ENCODE data around the gene FGG. TPM values are rescaled to one million over a fixed set of nuclear protein-coding genes. Genes with fewer than 3 reads are reported as not detected.
"Not testable (repeated sequence)": the region's sequence is repeated elsewhere in the genome, so short reads cannot be mapped to it uniquely, and the experiment has no call there.

Gene FGG
- total RNA-seq, 1 donor from 2014 or later: not detected

GRCh38 chr4:154611833-154612232, 623 bp downstream of the FGG start:
- intact Hi-C loops (cut with micrococcal nuclease): no loop called here

GRCh38 chr4:154610582-154610981, 1.9 kb downstream of the FGG start:
- intact Hi-C loops (cut with micrococcal nuclease): no loop called here

GRCh38 chr4:154609532-154609931, 2.9 kb downstream of the FGG start:
- intact Hi-C loops (cut with micrococcal nuclease): no loop called here

- intact Hi-C loops (cut with micrococcal nuclease): no loop called here
These were observed 3.8 kb downstream of the FGG start for GRCh38 chr4:154608361-154609252.

GRCh38 chr4:154606728-154607723, 5.4 kb downstream of the FGG start:
- intact Hi-C loops (cut with micrococcal nuclease): no loop called here

- intact Hi-C loops (cut with micrococcal nuclease): no loop called here
These were observed 7.7 kb downstream of the FGG start for GRCh38 chr4:154604696-154605200.

GRCh38 chr4:154603033-154603943, 9.2 kb downstream of the FGG start:
- intact Hi-C loops (cut with micrococcal nuclease): no loop called here

GRCh38 chr4:154602404-154603020, 9.9 kb downstream of the FGG start:
- intact Hi-C loops (cut with micrococcal nuclease): no loop called here

- intact Hi-C loops (cut with micrococcal nuclease): no loop called here
These were observed 14.4 kb downstream of the FGG start for GRCh38 chr4:154597798-154598774.

- intact Hi-C loops (cut with micrococcal nuclease): not testable (repeated sequence)
These were observed 15.2 kb downstream of the FGG start for GRCh38 chr4:154597281-154597680.

- intact Hi-C loops (cut with micrococcal nuclease): no loop called here
These were observed 16.6 kb downstream of the FGG start for GRCh38 chr4:154595807-154596206.

GRCh38 chr4:154594343-154594742, 18.1 kb downstream of the FGG start:
- intact Hi-C loops (cut with micrococcal nuclease): not testable (repeated sequence)

- intact Hi-C loops (cut with micrococcal nuclease): no loop called here
These were observed 18.6 kb downstream of the FGG start for GRCh38 chr4:154593868-154594267.

GRCh38 chr4:154591890-154592289, 20.6 kb downstream of the FGG start:
- intact Hi-C loops (cut with micrococcal nuclease): no loop called here

- intact Hi-C loops (cut with micrococcal nuclease): no loop called here
These were observed 22.0 kb downstream of the FGG start, which contains the start of gene FGA for GRCh38 chr4:154590329-154591006. Gene FGA (minus strand): TSS chr4:154590742. CDS start chr4:154590687, 55 bp downstream.

GRCh38 chr4:154589296-154590197, 22.9 kb downstream of the FGG start:
- intact Hi-C loops (cut with micrococcal nuclease): no loop called here

- intact Hi-C loops (cut with micrococcal nuclease): no loop called here
These were observed 24.3 kb downstream of the FGG start for GRCh38 chr4:154588198-154588597.
